GM18520 (cell line): ENCODE results near the gene CTAGE4.
"Not testable (repeated sequence)": the region's sequence is repeated elsewhere in the genome, so short reads cannot be mapped to it uniquely, and the experiment has no call there.

Source experiments
- ATAC-seq: cut with Tn5 transposase; IDR thresholded peaks from one replicate; pipeline ENCODE4 v1.9.1; 2021; ENCODE audit not compliant: unreplicated experiment

Gene CTAGE4

DNA sequence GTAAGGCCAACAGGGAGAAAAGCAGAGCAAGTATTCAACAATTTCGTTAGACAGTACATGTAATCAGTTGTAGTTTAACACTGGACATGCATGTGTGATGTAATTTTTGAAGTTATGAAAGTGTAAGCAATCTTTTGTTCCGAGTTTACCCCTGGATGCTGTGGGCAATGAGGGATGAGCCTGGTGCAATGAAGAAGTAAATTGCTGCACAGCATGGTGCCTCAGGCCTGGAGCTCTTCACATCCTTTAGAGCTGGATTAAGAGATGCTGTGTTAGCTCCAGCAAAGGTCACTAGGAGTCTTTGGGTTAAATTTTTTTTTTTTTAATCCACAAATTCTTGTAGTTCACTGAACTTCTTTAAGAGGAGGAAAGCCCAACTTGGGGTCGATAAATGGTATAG is 19.8 kb downstream of the CTAGE4 start:
- ATAC-seq, result not testable (repeated sequence)

DNA sequence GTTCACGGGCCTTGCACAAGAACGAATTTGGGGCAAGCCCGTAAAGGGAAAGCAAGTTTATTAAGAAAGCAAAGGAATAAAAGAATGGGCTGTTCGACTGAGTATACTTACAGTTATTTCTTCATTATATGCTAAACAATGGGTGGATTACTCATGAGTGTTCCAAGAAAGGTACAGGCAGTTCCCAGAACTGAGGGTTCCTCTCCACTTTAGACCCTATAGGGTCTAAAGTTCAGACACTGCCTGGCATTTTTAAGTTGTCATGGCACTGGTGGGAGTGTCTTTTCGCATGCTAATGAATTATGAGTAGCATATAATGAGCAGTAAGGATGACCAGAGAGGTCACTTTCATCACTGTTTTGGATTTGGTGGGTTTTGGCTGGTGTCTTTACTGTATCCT is 22.0 kb downstream of the CTAGE4 start:
- ATAC-seq, result not testable (repeated sequence)

DNA sequence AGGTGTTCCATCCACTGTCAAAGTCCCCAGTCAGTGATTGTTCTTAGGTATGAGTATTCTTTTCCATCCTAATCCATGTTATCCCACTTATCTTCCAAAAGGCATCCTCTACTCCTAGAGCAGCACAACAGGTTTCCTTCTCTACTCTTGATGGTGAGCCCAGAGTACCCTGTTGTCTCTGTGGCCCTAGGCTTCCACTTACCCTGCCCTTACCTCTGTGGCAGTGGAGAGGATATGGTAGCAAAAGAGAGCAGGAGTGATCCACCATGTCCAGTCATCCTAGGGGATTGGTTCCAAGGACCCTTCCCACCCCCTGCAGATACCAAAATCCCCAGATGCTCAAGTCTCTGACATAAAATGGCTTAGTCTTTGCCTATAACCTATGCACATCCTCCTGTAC is 33.9 kb downstream of the CTAGE4 start:
- not testable (repeated sequence) for ATAC-seq

DNA sequence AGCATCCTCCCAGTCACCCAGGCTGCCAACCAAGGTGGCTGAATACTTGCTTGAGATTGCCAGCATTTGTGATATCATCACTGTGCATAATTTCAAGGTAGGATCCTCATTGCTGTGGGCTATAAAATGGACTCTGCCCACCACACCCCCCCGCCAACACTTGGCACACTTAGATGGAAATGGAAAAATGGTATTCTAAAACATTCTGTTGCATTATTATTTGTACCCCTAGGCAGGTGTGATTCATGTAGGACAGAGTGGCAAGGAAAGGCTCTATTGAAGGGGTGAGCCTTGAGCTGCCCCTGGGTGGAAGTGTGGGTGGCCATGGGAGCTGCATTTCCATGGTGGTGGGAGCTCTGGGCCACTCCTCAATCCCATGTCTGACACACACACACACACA is 35.3 kb downstream of the CTAGE4 start:
- ATAC-seq, result not testable (repeated sequence)

DNA sequence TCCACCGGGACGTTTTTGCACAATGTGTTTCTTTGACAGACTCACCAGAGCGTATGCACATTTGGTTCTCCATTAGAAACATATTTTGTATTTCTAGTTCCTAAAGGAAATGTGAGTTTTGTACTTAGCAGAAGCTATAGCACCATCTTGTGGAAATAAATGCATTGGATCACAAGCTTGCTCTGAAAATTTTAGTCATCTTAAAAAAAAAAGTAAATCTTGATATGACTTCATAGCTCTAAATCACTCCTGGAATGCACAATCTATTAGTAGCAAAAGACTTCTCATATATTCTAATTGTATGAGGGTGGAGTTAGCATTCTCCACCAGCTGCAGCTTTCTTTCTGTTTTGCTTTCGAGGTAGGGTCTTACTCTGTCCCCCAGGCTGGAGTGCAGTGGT is 35.9 kb downstream of the CTAGE4 start:
- not testable (repeated sequence) for ATAC-seq

DNA sequence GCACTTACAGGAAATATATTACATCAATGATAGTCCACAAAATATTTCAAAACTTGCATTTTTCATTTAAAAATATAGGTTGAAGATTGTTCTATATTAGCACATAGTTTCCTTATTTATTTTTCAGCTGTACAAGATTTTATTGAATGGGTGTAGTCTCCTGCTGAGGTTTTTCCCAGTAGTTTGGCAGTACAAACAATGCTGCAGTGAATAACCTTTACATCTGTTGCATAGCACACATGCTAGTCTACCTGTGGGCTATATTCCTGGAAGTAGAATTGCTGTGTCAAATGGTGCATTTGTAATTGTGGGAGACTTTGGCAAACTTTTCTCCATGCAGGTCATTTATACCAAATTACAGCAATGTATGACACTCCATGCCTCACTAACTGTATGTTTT is 37.3 kb downstream of the CTAGE4 start:
- ATAC-seq, result not testable (repeated sequence)

DNA sequence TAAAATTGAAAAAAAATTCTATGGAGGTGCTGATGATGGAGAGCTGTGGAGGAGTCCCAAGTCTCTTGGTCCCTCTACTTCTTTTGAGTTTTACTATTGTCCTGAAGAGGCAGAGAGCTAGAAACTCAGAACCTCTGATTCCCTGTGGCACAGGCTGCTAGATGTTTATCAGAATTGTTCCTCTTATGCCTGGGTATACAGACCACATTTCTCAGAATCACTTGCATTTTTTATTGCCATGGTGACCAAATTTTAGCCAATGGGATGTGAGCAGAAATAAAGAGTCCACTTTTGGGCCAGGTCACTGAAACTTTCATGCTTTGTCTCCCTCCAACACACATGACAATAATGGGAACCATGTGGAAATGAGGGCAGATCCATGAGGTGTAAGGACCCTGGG is 40.4 kb downstream of the CTAGE4 start:
- not testable (repeated sequence) for ATAC-seq

DNA sequence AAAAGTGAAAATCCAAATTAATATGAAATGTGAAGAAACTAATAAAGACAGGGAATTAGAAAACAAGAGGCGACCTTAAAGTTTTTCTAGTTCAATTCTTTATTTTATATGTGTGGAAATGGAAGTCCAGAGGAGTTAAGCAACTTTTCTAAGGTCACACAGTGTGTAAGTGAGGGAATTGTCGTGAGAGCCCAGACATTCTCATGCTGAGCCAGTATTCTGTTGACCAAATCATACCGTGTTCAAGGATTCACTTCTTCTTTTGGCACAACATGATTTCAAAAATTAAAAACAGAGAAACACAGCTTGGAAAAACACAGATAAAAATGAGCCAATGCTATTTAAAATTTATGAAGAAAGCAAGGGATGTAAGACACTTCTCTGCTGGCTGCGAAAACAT is 43.6 kb downstream of the CTAGE4 start:
- ATAC-seq, result not testable (repeated sequence)

DNA sequence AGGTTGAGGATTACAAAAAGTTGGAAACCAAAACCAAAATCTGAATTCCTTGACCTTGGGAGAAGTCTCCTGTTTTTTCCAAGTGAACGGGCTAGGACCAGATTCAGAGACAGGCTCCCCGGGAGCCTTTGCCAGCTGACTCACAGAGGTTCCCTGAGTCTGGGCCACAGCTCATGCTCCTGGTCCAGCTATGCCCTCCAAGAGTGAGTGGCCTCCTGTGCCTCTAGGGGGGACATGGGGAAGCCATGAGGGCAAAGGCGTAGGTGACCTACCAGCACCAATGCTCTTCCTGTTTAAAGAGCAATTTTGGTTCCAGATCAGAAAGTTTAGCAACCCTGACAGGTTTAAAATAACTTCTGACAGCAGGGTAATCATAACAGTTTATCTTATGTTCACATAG is 45.5 kb downstream of the CTAGE4 start:
- ATAC-seq, result not testable (repeated sequence)

DNA sequence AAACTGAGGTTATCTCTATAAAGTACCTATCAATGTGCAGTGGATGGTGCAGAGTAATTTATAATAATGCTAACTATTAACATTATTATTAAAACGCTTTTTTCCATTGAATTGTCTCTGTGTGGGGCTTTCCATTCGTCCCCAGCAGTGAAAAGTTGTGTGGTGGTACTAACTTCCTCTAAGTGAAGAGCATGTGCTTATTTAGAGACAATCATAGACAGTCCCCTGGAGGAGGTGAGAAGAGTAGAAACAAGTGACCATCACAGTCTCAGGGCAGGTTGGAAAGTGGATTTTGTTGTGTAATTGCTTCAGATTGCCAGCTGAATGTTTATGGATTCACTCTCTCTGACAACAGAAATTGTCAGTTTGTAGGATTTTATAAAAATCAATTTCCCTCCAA is 47.8 kb downstream of the CTAGE4 start:
- not testable (repeated sequence) for ATAC-seq

DNA sequence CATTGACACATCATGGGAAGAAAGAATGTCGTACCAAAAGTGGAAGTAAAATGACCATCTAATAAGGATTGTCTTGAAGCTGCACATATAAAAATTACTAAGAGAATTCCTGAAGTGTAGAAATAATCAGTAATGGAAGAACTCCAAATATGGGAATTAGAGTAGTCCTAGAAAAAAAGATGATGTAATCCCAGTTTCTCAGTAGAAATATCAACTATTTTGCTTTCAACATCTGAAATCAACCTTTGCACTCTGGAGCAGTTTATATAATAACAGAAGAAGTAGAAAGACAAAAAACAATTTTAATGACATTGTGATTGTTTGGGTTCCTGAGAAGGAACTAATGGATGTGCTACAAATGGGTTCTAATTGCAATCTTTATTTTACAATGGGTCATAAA is 49.8 kb downstream of the CTAGE4 start:
- not testable (repeated sequence) for ATAC-seq
